K562 (cell line): ENCODE data around the gene ERC2. TPM values are rescaled to one million over a fixed set of nuclear protein-coding genes. Genes with fewer than 3 reads are reported as not detected.

Experiments
- ATAC-seq: fragments of 200-7000 bp; cut with Tn5 transposase; 3 replicates; pipeline ENCODE4 v1.9.1; 2020; ENCODE audit warnings: moderate library complexity
- BruUV-seq: library from RNA; stranded (reverse); fragments of 400-500 nt; replicated peaks from 2 replicates; lab custom pipeline; 2021; lab: Mats Ljungman, UMichigan
- CTCF ChIA-PET: fragments of 300-600 bp; formaldehyde crosslinking; extraction: SDS; loops from one replicate; lab custom pipeline; 2021; ENCODE audit warnings: low intra/inter-chr PET ratio; lab: Yijun Ruan, JAX
- POLR2A ChIA-PET: fragments of 300-600, 350-650 bp; sonication (Branson Sonifier 250); formaldehyde crosslinking; extraction: SDS; loops from one replicate; lab custom pipeline; 2021; ENCODE audit warnings: antibody characterized with exemption, inconsistent platforms; lab: Yijun Ruan, JAX
- DNase-seq, 4 experiments: peaks; one replicate each; pipeline versions ENCODE4 v3.0.0 to v3.0.0-alpha.2; 2011 to 2018; ENCODE audit warnings: low spot score in 3 of 4, mixed read lengths in 3 of 4; ENCODE audit errors: extremely low read depth in 1 of 4
- FAIRE-seq: peaks from 2 replicates; lab custom pipeline; 2011; peaks lifted over from hg19 to GRCh38; lab: Jason Lieb, UNC
- H2AFZ ChIP-seq: 2 replicates; pipeline ENCODE4 v1.6.0; 2011; ENCODE audit warnings: low read depth, low read length, control low read depth, inconsistent platforms
- H3K27ac ChIP-seq: fragments of 200-600 bp; 3 replicates; pipeline ENCODE4 v1.8.0; 2011; ENCODE audit warnings: low read depth, mild to moderate bottlenecking, control low read depth, inconsistent platforms, low read length, moderate library complexity, mixed read lengths; ENCODE audit errors: extremely low read depth
- H3K27me3 ChIP-seq, 2 experiments: fragments of 300-600 bp in 1 of 2; 2 replicates in 1 of 2; 3 replicates in 1 of 2; pipeline versions ENCODE4 v1.6.0 to v1.8.0; 2011; ENCODE audit warnings: inconsistent platforms in 2 of 2, low read length in 2 of 2, mild to moderate bottlenecking in 1 of 2, mixed read lengths in 1 of 2, moderate library complexity in 1 of 2; ENCODE audit not compliant: control insufficient read depth in 2 of 2, insufficient read depth in 2 of 2
- H3K36me3 ChIP-seq: fragments of 300-600 bp; 3 replicates; pipeline ENCODE4 v1.8.0; 2011; ENCODE audit warnings: mild to moderate bottlenecking, low read length, inconsistent platforms; ENCODE audit not compliant: control insufficient read depth, insufficient read depth
- H3K4me1 ChIP-seq, 2 experiments: fragments of 200-600 bp in 1 of 2; replicated peaks in 1 of 2; 2 replicates in 1 of 2; 3 replicates in 1 of 2; pipeline versions ENCODE4 v1.5.1 to v1.8.0; 2011; ENCODE audit warnings: inconsistent platforms in 2 of 2, low read length in 2 of 2, mild to moderate bottlenecking in 1 of 2, mixed read lengths in 1 of 2, moderate library complexity in 1 of 2; ENCODE audit not compliant: control insufficient read depth in 2 of 2, insufficient read depth in 2 of 2
- H3K4me2 ChIP-seq: 2 replicates; pipeline ENCODE4 v1.6.1; 2011; ENCODE audit warnings: low read length, control low read depth, inconsistent platforms, mixed read lengths; ENCODE audit not compliant: insufficient read depth
- H3K4me3 ChIP-seq: fragments of 200-600 bp; sonication (generic), shearing (Covaris generic); 2 replicates; pipeline ENCODE4 v1.5.1; 2016; ENCODE audit warnings: control low read depth, inconsistent platforms
- H3K79me2 ChIP-seq: fragments of 200-600 bp; 3 replicates; pipeline ENCODE4 v1.8.0; 2011; ENCODE audit warnings: low read length, inconsistent platforms; ENCODE audit not compliant: control insufficient read depth, insufficient read depth
- H3K9ac ChIP-seq, 2 experiments: 2 replicates each; pipeline versions ENCODE4 v1.6.0 to v1.6.1; 2011; ENCODE audit warnings: low read depth in 2 of 2, low read length in 2 of 2, control low read depth in 1 of 2, inconsistent platforms in 1 of 2, mild to moderate bottlenecking in 1 of 2, mixed read lengths in 1 of 2; ENCODE audit not compliant: insufficient read depth in 1 of 2
- H3K9me1 ChIP-seq: one replicate; pipeline ENCODE4 v1.6.0; 2011; ENCODE audit warnings: inconsistent platforms, mild to moderate bottlenecking, low read length, moderate library complexity; ENCODE audit not compliant: control insufficient read depth, insufficient read depth
- H3K9me3 ChIP-seq: replicated peaks from 2 replicates; pipeline ENCODE4 v1.5.1; 2011; ENCODE audit warnings: low read depth, low read length, inconsistent platforms; ENCODE audit not compliant: control insufficient read depth, insufficient read depth
- H4K20me1 ChIP-seq: replicated peaks from 2 replicates; pipeline ENCODE4 v1.6.1; 2011; ENCODE audit warnings: low read length, inconsistent platforms, mixed read lengths; ENCODE audit not compliant: control insufficient read depth, insufficient read depth
- ATF4 ChIP-seq: fragments of 450-650 bp; formaldehyde crosslinking; IDR thresholded peaks from 2 replicates; pipeline ENCODE4 v1.4.0; 2022; ENCODE audit warnings: mild to moderate bottlenecking, moderate library complexity
- BCOR ChIP-seq: fragments of 450-650 bp; IDR thresholded peaks from 2 replicates; pipeline ENCODE4 v1.6.1; 2016
- EWSR1 ChIP-seq: fragments of 450-650 bp; IDR thresholded peaks from 2 replicates; pipeline ENCODE4 v1.6.1; 2018; ENCODE audit warnings: borderline replicate concordance, mild to moderate bottlenecking, low read depth, moderate library complexity; ENCODE audit not compliant: partially characterized antibody
- FOS ChIP-seq: IDR thresholded peaks from 3 replicates; pipeline ENCODE4 v1.6.1; 2011; ENCODE audit not compliant: insufficient read length; ENCODE audit errors: extremely low read depth
- HOMEZ ChIP-seq: fragments of 250-450 bp; sonication (Bioruptor Pico); IDR thresholded peaks from 2 replicates; pipeline ENCODE4 v1.4.0; 2020; ENCODE audit warnings: mild to moderate bottlenecking, moderate library complexity
- JUND ChIP-seq, 2 experiments: IDR thresholded peaks; 2 replicates in 1 of 2; 3 replicates in 1 of 2; pipeline ENCODE4 v1.6.1; 2011; ENCODE audit warnings: borderline replicate concordance in 2 of 2, low read depth in 2 of 2, low read length in 2 of 2, improper control_type of control experiment in 1 of 2, missing biosample characterization in 1 of 2, missing genetic modification characterization in 1 of 2, missing genetic modification reagents in 1 of 2
- KDM4B ChIP-seq, 2 experiments: fragments of 450-650 bp in 1 of 2; sonication (generic) in 1 of 2; IDR thresholded peaks; 2 replicates each; pipeline ENCODE4 v1.6.1; 2016 to 2017; ENCODE audit warnings: borderline replicate concordance in 2 of 2, antibody characterized with exemption in 1 of 2, low read depth in 1 of 2, mild to moderate bottlenecking in 1 of 2
- KLF1 ChIP-seq: fragments of 450-650 bp; IDR thresholded peaks from 2 replicates; pipeline ENCODE4 v1.6.1; 2016; ENCODE audit warnings: missing genetic modification characterization, missing compliant biosample characterization
- MTA3 ChIP-seq: fragments of 450-650 bp; formaldehyde crosslinking; IDR thresholded peaks from 2 replicates; pipeline ENCODE4 v1.6.1; 2017; ENCODE audit warnings: mild to moderate bottlenecking, borderline replicate concordance
- PRMT5 ChIP-seq: sonication (generic); formaldehyde crosslinking; IDR thresholded peaks from 2 replicates; pipeline ENCODE4 v1.5.0; 2020; ENCODE audit warnings: missing genetic modification reagents
- ZKSCAN1 ChIP-seq: fragments of 150-350 bp; IDR thresholded peaks from 2 replicates; pipeline ENCODE4 v1.6.1; 2016; ENCODE audit warnings: low read depth, low read length
- ZKSCAN3 ChIP-seq: fragments of 250-450 bp; sonication (Bioruptor Pico); IDR thresholded peaks from 2 replicates; pipeline ENCODE4 v1.4.0; 2020
- ZNF12 ChIP-seq: sonication (generic); formaldehyde crosslinking; IDR thresholded peaks from 2 replicates; pipeline ENCODE4 v1.4.0; 2020; ENCODE audit warnings: mild to moderate bottlenecking, missing genetic modification reagents
- ZNF124 ChIP-seq: sonication (generic); formaldehyde crosslinking; IDR thresholded peaks from 2 replicates; pipeline ENCODE4 v1.8.1; 2022; ENCODE audit warnings: missing genetic modification reagents
- ZNF311 ChIP-seq: fragments of 250-450 bp; sonication (Bioruptor Pico); IDR thresholded peaks from 2 replicates; pipeline ENCODE4 v1.4.0; 2020; ENCODE audit warnings: mild to moderate bottlenecking, moderate library complexity
- ZNF583 ChIP-seq: fragments of 250-450 bp; sonication (Bioruptor Pico); IDR thresholded peaks from 2 replicates; pipeline ENCODE4 v1.4.0; 2020
- WGBS: fragments of 100-300 bp; shearing (Covaris generic); methylation state at CpG from one replicate; pipeline ENCODE4 v1.1.6; 2016; ENCODE audit warnings: low coverage, mixed read lengths; ENCODE audit not compliant: insufficient coverage; ENCODE audit errors: missing lambda C conversion rate; 5-methylcytosine and 5-hydroxymethylcytosine counted together
- in situ Hi-C: fragments of 300-500 bp; cut with MboI; formaldehyde crosslinking; loops from 4 replicates; pipeline ENCODE4 v1.15.0; 2018; ENCODE audit warnings: inconsistent platforms, mixed read lengths
- intact Hi-C: fragments of 100-400 bp; cut with micrococcal nuclease; formaldehyde crosslinking; loops from 2 replicates; pipeline ENCODE4 v1.14.2; 2022
- polyA plus RNA-seq, 8 experiments: library from polyadenylated mRNA; depleted of rRNA in 4 of 8; stranded (reverse) in 5 of 8; unstranded in 3 of 8; fragments of >200 nt; fragmentation: Nextera tagmentation in 2 of 8; fragmentation: Illumina TruSeq in 1 of 8; extraction: Ambion mirVana in 2 of 8; extraction: Trizol in 1 of 8; gene quantifications; 2 replicates each; pipeline versions ENCODE4 v1.2.1 to v1.2.3, GENCODE V29; 2011 to 2014; ENCODE audit warnings: inconsistent platforms in 1 of 8, missing spikeins in 1 of 8
- total RNA-seq, 7 experiments: library from RNA; depleted of rRNA in 6 of 7; stranded (reverse); fragments of >200 nt in 6 of 7; fragmentation: Illumina TruSeq in 2 of 7; extraction: Trizol in 2 of 7; gene quantifications; 2 replicates each; pipeline versions ENCODE4 v1.2.1 to v1.2.3, GENCODE V29; 2011 to 2021; ENCODE audit warnings: low replicate concordance in 1 of 7
- TF ChIP-seq, protein P1 (sequence below): fragments of 250-450 bp; sonication (Bioruptor Pico); IDR thresholded peaks from 2 replicates; pipeline ENCODE4 v1.4.0; 2020

Gene ERC2
- total and polyA plus RNA-seq, 9 of the 15 experiments (the other 6 are each of a cell fraction or from before 2014, with no cell fraction given): 0.04 to 0.18 (median 0.07) TPM; not detected in 2

GRCh38 chr3:55959471-55960080, 508.7 kb downstream of the ERC2 start:
- POLR2A ChIA-PET: no interaction called here

More at GRCh38 chr3:55959471-55960080, 508.7 kb downstream of the ERC2 start:
- no peaks in the 10 kb centered on the region for H3K79me2 ChIP-seq
- no peaks in the 10 kb centered on the region for H4K20me1 ChIP-seq
- ATAC-seq: no peak
- no peak overlapping the region for H3K27ac ChIP-seq
- BruUV-seq: no TSS peak
- H3K27me3 ChIP-seq: no peaks in the 10 kb centered on the region
- in situ Hi-C loops: no loop called here
- no peaks in the 10 kb centered on the region for H3K9me1 ChIP-seq
- intact Hi-C loops: no loop called here
- no peaks in the 10 kb centered on the region for H3K36me3 ChIP-seq
- FAIRE-seq: no peak
- no peak overlapping the region for H2AFZ ChIP-seq
- no peak overlapping the region for H3K9ac ChIP-seq
- H3K9me3 ChIP-seq: no peaks in the 10 kb centered on the region
- no peak overlapping the region for H3K4me3 ChIP-seq
- no peak for DNase-seq
- no peak for TF ChIP-seq EWSR1
- TF ChIP-seq KDM4B (IDR thresholded peaks at IDR 0.05; ENCODE audit: borderline replicate concordance in 2 of 2, low read depth in 1 of 2): no peak
- no peak for TF ChIP-seq BCOR
- no peak for TF ChIP-seq ZNF124 (CRISPR knock-in tag)
- TF ChIP-seq KLF1 (tag): no peak
- TF ChIP-seq ATF4: no peak
- TF ChIP-seq, protein P1, sequence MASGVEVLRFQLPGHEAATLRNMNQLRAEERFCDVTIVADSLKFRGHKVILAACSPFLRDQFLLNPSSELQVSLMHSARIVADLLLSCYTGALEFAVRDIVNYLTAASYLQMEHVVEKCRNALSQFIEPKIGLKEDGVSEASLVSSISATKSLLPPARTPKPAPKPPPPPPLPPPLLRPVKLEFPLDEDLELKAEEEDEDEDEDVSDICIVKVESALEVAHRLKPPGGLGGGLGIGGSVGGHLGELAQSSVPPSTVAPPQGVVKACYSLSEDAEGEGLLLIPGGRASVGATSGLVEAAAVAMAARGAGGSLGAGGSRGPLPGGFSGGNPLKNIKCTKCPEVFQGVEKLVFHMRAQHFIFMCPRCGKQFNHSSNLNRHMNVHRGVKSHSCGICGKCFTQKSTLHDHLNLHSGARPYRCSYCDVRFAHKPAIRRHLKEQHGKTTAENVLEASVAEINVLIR: no peak
- no peak for TF ChIP-seq JUND (IDR thresholded peaks at IDR 0.05; ENCODE audit: borderline replicate concordance, low read depth, low read length)
- no peak for TF ChIP-seq JUND (tag; IDR thresholded peaks at IDR 0.05; ENCODE audit: borderline replicate concordance, low read depth, low read length)
- no peak for TF ChIP-seq HOMEZ
- no peak for TF ChIP-seq ZKSCAN3 (CRISPR knock-in tag)
- no peak for TF ChIP-seq ZNF583 (CRISPR knock-in tag)
- no peak for TF ChIP-seq ZNF311 (CRISPR knock-in tag)
- TF ChIP-seq FOS: no peak
- TF ChIP-seq MTA3: no peak
- no peak for TF ChIP-seq ZNF12 (CRISPR knock-in tag)
- TF ChIP-seq PRMT5 (CRISPR knock-in tag): no peak
- no peak for TF ChIP-seq ZKSCAN1
- WGBS: 0% methylated on average over 7 of the region's 7 CpGs
- CTCF ChIA-PET: no interaction called here
- no peaks in the 10 kb centered on the region for H3K4me1 ChIP-seq
- no peak overlapping the region for H3K4me2 ChIP-seq
